GM12878 (cell line): ENCODE data around the gene MVB12B. TPM values are rescaled to one million over a fixed set of nuclear protein-coding genes. Genes with fewer than 3 reads are reported as not detected.

Experiments used
- ATAC-seq: fragments of 200-7000 bp; cut with Tn5 transposase; 3 replicates; pipeline ENCODE4 v1.9.1; 2020; ENCODE audit warnings: mild to moderate bottlenecking, moderate library complexity
- BruUV-seq: library from RNA; stranded (reverse); fragments of 400-500 nt; replicated peaks from 2 replicates; lab custom pipeline; 2021; lab: Mats Ljungman, UMichigan
- CTCF ChIA-PET: fragments of 300-600 bp; sonication (Branson Sonifier 250); formaldehyde crosslinking; extraction: SDS; loops from one replicate; lab custom pipeline; 2021; ENCODE audit warnings: inconsistent platforms; lab: Yijun Ruan, JAX
- POLR2A ChIA-PET: fragments of 350-600 bp; formaldehyde crosslinking; extraction: SDS; loops from one replicate; lab custom pipeline; 2021; ENCODE audit warnings: inconsistent platforms; lab: Charles Lee
- RAD21 ChIA-PET: fragments of 300-600 bp; sonication (Branson Sonifier 250); formaldehyde crosslinking; loops from one replicate; lab custom pipeline; 2023; ENCODE audit warnings: antibody characterized with exemption; ENCODE audit not compliant: unreplicated experiment; lab: Charles Lee
- SMC1A ChIA-PET: fragments of 300-600 bp; sonication (Branson Sonifier 250); formaldehyde crosslinking; loops from one replicate; lab custom pipeline; 2023; ENCODE audit not compliant: unreplicated experiment, uncharacterized antibody; lab: Charles Lee
- DNase-seq: peaks from one replicate; pipeline ENCODE4 v3.0.0-alpha.2; 2011; ENCODE audit warnings: low read depth, low spot score
- FAIRE-seq: peaks from 3 replicates; lab custom pipeline; 2011; peaks lifted over from hg19 to GRCh38; lab: Jason Lieb, UNC
- H2AFZ ChIP-seq: 2 replicates; pipeline ENCODE4 v1.6.0; 2011; ENCODE audit warnings: low read depth, low read length, control low read depth; ENCODE audit not compliant: control insufficient read depth
- H3K27ac ChIP-seq: 2 replicates; pipeline ENCODE4 v1.5.1; 2011; ENCODE audit warnings: control low read depth; ENCODE audit not compliant: control insufficient read depth, insufficient read depth
- H3K27me3 ChIP-seq, 2 experiments: replicated peaks in 1 of 2; 2 replicates each; pipeline versions ENCODE4 v1.6.0 to v1.6.1; 2011; ENCODE audit warnings: low read length in 1 of 2; ENCODE audit not compliant: control insufficient read depth in 2 of 2, insufficient read depth in 2 of 2
- H3K36me3 ChIP-seq, 2 experiments: 2 replicates each; pipeline ENCODE4 v1.5.1; 2011; ENCODE audit warnings: low read length in 1 of 2; ENCODE audit not compliant: control insufficient read depth in 2 of 2, insufficient read depth in 2 of 2
- H3K4me1 ChIP-seq: 2 replicates; pipeline ENCODE4 v1.6.1; 2011; ENCODE audit warnings: mild to moderate bottlenecking, low read length, moderate library complexity, mixed read lengths; ENCODE audit not compliant: control insufficient read depth, insufficient read depth
- H3K4me2 ChIP-seq: 2 replicates; pipeline ENCODE4 v1.6.0; 2011; ENCODE audit warnings: control low read depth; ENCODE audit not compliant: control insufficient read depth, insufficient read depth
- H3K4me3 ChIP-seq: fragments of 200-600 bp; sonication (generic); 2 replicates; pipeline ENCODE4 v1.5.1; 2016
- H3K79me2 ChIP-seq: 2 replicates; pipeline ENCODE4 v1.6.0; 2011; ENCODE audit warnings: low read length; ENCODE audit not compliant: control insufficient read depth, insufficient read depth
- H3K9ac ChIP-seq: 2 replicates; pipeline ENCODE4 v1.8.0; 2011; ENCODE audit warnings: low read length, control low read depth, mixed read lengths; ENCODE audit not compliant: control insufficient read depth, insufficient read depth
- H3K9me3 ChIP-seq: replicated peaks from 3 replicates; pipeline ENCODE4 v1.5.1; 2011; ENCODE audit warnings: mild to moderate bottlenecking, low read length; ENCODE audit not compliant: control insufficient read depth, insufficient read depth
- H4K20me1 ChIP-seq: 2 replicates; pipeline ENCODE4 v1.6.0; 2011; ENCODE audit not compliant: control insufficient read depth, insufficient read depth
- ATF2 ChIP-seq: IDR thresholded peaks from 2 replicates; pipeline ENCODE4 v1.6.1; 2012; ENCODE audit warnings: low read length, inconsistent platforms
- ATF7 ChIP-seq: fragments of 450-650 bp; IDR thresholded peaks from 2 replicates; pipeline ENCODE4 v1.6.1; 2016; ENCODE audit warnings: low read depth, mild to moderate bottlenecking
- E2F8 ChIP-seq: fragments of 450-650 bp; IDR thresholded peaks from 2 replicates; pipeline ENCODE4 v1.6.1; 2018; ENCODE audit warnings: mild to moderate bottlenecking, low read depth, moderate library complexity; ENCODE audit not compliant: partially characterized antibody
- HCFC1 ChIP-seq: fragments of 150-350 bp; IDR thresholded peaks from 2 replicates; pipeline ENCODE4 v1.6.1; 2014; ENCODE audit warnings: low read length
- KAT2A ChIP-seq: conservative IDR thresholded peaks from 2 replicates; pipeline ENCODE4 v1.6.1; 2011; ENCODE audit warnings: low read depth, low read length; ENCODE audit not compliant: control insufficient read depth
- TCF3 ChIP-seq: IDR thresholded peaks from 2 replicates; pipeline ENCODE4 v1.6.1; 2012; ENCODE audit warnings: low read depth, mild to moderate bottlenecking, low read length, borderline replicate concordance; ENCODE audit not compliant: insufficient read depth
- YY1 ChIP-seq: IDR thresholded peaks from 2 replicates; pipeline ENCODE4 v1.6.1; 2011; ENCODE audit warnings: low read depth, mild to moderate bottlenecking, low read length
- WGBS: methylation state at CpG from one replicate; pipeline ENCODE4 v1.1.6; 2016; ENCODE audit warnings: low lambda C conversion rate; ENCODE audit not compliant: insufficient replicate concordance, insufficient coverage; ENCODE audit errors: missing lambda C conversion rate; 5-methylcytosine and 5-hydroxymethylcytosine counted together
- in situ Hi-C: fragments of 300-500 bp; cut with MboI; formaldehyde crosslinking; loops from 9 replicates; pipeline ENCODE4 v1.14.3; 2018; ENCODE audit warnings: mixed read lengths
- intact Hi-C: fragments of 100-400 bp; cut with micrococcal nuclease; formaldehyde crosslinking; loops from one replicate; pipeline ENCODE4 v1.14.2; 2022; ENCODE audit not compliant: unreplicated experiment
- polyA plus RNA-seq, 11 experiments: library from polyadenylated mRNA; depleted of rRNA in 4 of 11; unstranded in 6 of 11; stranded (reverse) in 5 of 11; fragments of >200 nt; fragmentation: Nextera tagmentation in 4 of 11; fragmentation: Illumina TruSeq in 1 of 11; extraction: Ambion mirVana in 4 of 11; extraction: Trizol in 1 of 11; gene quantifications; 1 replicate in 1 of 11; 2 replicates in 10 of 11; pipeline versions ENCODE4 v1.2.1 to v1.2.3, GENCODE V29; 2011 to 2016; ENCODE audit warnings: inconsistent platforms in 2 of 11, missing spikeins in 2 of 11, low read depth in 1 of 11
- total RNA-seq, 4 experiments: library from RNA; depleted of rRNA in 3 of 4; stranded (reverse); fragments of >200 nt in 3 of 4; fragmentation: Illumina TruSeq in 1 of 4; extraction: Trizol in 1 of 4; gene quantifications; 2 replicates each; pipeline versions ENCODE4 v1.2.1 to v1.2.3, GENCODE V29; 2013 to 2021

The MVB12B gene
- total and polyA plus RNA-seq, 10 of the 15 experiments (the other 5 are each of a cell fraction or from before 2014, with no cell fraction given) = 0.08 TPM; not detected in 9

GRCh38 chr9:126451316-126451885, 124.8 kb downstream of the MVB12B start:
- SMC1A ChIA-PET = no interaction called here
- in situ Hi-C loops = no loop called here
- TF ChIP-seq ATF2 (no peak), E2F8 (no peak), YY1 (no peak), TCF3 (no peak), HCFC1 (no peak), ATF7 (no peak), KAT2A (no peak)
- no peak for ATAC-seq
- Histone ChIP-seq H3K27ac (no peak overlapping the region), H3K79me2 (no peaks in the 10 kb centered on the region), H3K4me3 (no peak overlapping the region), H2AFZ (no peak overlapping the region), H3K9ac (no peak overlapping the region), H3K4me2 (no peak overlapping the region), H3K4me1 (no peaks in the 10 kb centered on the region), H3K36me3 (no peaks in the 10 kb centered on the region), H3K9me3 (no peaks in the 10 kb centered on the region), H4K20me1 (no peaks in the 10 kb centered on the region), H3K27me3 (no peaks in the 10 kb centered on the region; a peak in 1 of 4 replicates)
- FAIRE-seq = no peak
- RAD21 ChIA-PET = no interaction called here
- POLR2A ChIA-PET = no interaction called here
- BruUV-seq = no TSS peak
- CTCF ChIA-PET = no interaction called here
- 17% methylated on average over 6 of the region's 6 CpGs for WGBS
- no peak for DNase-seq
- intact Hi-C loops = no loop called here
